Neural cell (in vitro differentiated cells): ENCODE measurements around the gene UACA.

Experiments used
- EZH2 ChIP-seq: fragments of 200-600, 300-800 bp; shearing (Covaris generic), sonication (generic); IDR thresholded peaks from 2 replicates; pipeline ENCODE4 v1.6.1; 2014; ENCODE audit warnings: antibody characterized with exemption, low read length, borderline replicate concordance, mild to moderate bottlenecking; ENCODE audit not compliant: insufficient read depth, poor library complexity, severe bottlenecking
- SMC3 ChIP-seq: fragments of 450-650 bp; conservative IDR thresholded peaks from 2 replicates; pipeline ENCODE4 v1.6.1; 2014; ENCODE audit warnings: antibody characterized with exemption, mild to moderate bottlenecking, moderate library complexity; ENCODE audit not compliant: poor library complexity
- TF ChIP-seq, protein P1 (sequence below): fragments of 450-650 bp; IDR thresholded peaks from 2 replicates; pipeline ENCODE4 v1.5.1; 2014; ENCODE audit warnings: antibody characterized with exemption, mild to moderate bottlenecking, moderate library complexity; ENCODE audit not compliant: poor library complexity, severe bottlenecking

- TF ChIP-seq, protein P1, sequence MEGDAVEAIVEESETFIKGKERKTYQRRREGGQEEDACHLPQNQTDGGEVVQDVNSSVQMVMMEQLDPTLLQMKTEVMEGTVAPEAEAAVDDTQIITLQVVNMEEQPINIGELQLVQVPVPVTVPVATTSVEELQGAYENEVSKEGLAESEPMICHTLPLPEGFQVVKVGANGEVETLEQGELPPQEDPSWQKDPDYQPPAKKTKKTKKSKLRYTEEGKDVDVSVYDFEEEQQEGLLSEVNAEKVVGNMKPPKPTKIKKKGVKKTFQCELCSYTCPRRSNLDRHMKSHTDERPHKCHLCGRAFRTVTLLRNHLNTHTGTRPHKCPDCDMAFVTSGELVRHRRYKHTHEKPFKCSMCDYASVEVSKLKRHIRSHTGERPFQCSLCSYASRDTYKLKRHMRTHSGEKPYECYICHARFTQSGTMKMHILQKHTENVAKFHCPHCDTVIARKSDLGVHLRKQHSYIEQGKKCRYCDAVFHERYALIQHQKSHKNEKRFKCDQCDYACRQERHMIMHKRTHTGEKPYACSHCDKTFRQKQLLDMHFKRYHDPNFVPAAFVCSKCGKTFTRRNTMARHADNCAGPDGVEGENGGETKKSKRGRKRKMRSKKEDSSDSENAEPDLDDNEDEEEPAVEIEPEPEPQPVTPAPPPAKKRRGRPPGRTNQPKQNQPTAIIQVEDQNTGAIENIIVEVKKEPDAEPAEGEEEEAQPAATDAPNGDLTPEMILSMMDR: no peak
- TF ChIP-seq SMC3: no peak
- no peak for TF ChIP-seq EZH2
Measured at GRCh38 chr15:70605606-70606410, 157.6 kb downstream of the UACA start.
